Nephron progenitor cell (in vitro differentiated cells): ENCODE results near the gene GABRB2.

Source experiments
- DNase-seq: peaks from one replicate; pipeline ENCODE4 v3.0.0; 2021
- H3K27ac Mint-ChIP-seq: 2 replicates; pipeline ENCODE4 v1.8.0; 2021; ENCODE audit warnings: mild to moderate bottlenecking, moderate library complexity, mixed read lengths
- H3K27me3 Mint-ChIP-seq: 2 replicates; pipeline ENCODE4 v1.8.0; 2021; ENCODE audit warnings: mild to moderate bottlenecking, low read depth, mixed read lengths; ENCODE audit not compliant: poor library complexity
- H3K36me3 Mint-ChIP-seq: 2 replicates; pipeline ENCODE4 v1.8.0; 2021; ENCODE audit warnings: low read depth, mixed read lengths
- H3K4me1 Mint-ChIP-seq: 2 replicates; pipeline ENCODE4 v1.8.0; 2021; ENCODE audit warnings: mixed read lengths
- H3K4me3 Mint-ChIP-seq: 2 replicates; pipeline ENCODE4 v1.8.0; 2021; ENCODE audit warnings: mild to moderate bottlenecking, moderate library complexity, mixed read lengths
- H3K9me3 Mint-ChIP-seq: 2 replicates; pipeline ENCODE4 v1.8.0; 2021; ENCODE audit warnings: mild to moderate bottlenecking, moderate library complexity, mixed read lengths
- CTCF ChIP-seq: fragments of 200-600 bp; sonication (generic); IDR thresholded peaks from 2 replicates; pipeline ENCODE4 v1.5.0; 2021; ENCODE audit warnings: antibody characterized with exemption

The GABRB2 gene

GRCh38 chr5:161372682-161373344, 173.7 kb downstream of the GABRB2 start:
- DNase-seq = no peak
- peaks cover 6% of the 10 kb centered on the region for H3K4me1 Mint-ChIP-seq
- no peaks in the 10 kb centered on the region for H3K9me3 Mint-ChIP-seq
- no peak overlapping the region for H3K4me3 Mint-ChIP-seq
- peaks cover 2% of the 10 kb centered on the region for H3K27me3 Mint-ChIP-seq
- no peak overlapping the region for H3K27ac Mint-ChIP-seq
- no peak for TF ChIP-seq CTCF
- H3K36me3 Mint-ChIP-seq = no peaks in the 10 kb centered on the region

- Mint-ChIP-seq H3K4me1 (peaks cover 6% of the 10 kb centered on the region), H3K27ac (no peak overlapping the region), H3K4me3 (no peak overlapping the region), H3K27me3 (peaks cover 2% of the 10 kb centered on the region), H3K36me3 (no peaks in the 10 kb centered on the region), H3K9me3 (no peaks in the 10 kb centered on the region)
- DNase-seq = no peak
- TF ChIP-seq CTCF = no peak
Observed at GRCh38 chr5:161369022-161369421, 177.5 kb downstream of the GABRB2 start.

GRCh38 chr5:161358446-161358845, 188.1 kb downstream of the GABRB2 start:
- no peak overlapping the region for H3K27ac Mint-ChIP-seq
- no peak for DNase-seq
- no peaks in the 10 kb centered on the region for H3K27me3 Mint-ChIP-seq
- H3K4me1 Mint-ChIP-seq = no peaks in the 10 kb centered on the region
- no peak for TF ChIP-seq CTCF
- no peaks in the 10 kb centered on the region for H3K36me3 Mint-ChIP-seq
- H3K4me3 Mint-ChIP-seq = no peak overlapping the region
- no peaks in the 10 kb centered on the region for H3K9me3 Mint-ChIP-seq

- H3K27me3 Mint-ChIP-seq = peaks cover 3% of the 10 kb centered on the region
- no peaks in the 10 kb centered on the region for H3K4me1 Mint-ChIP-seq
- no peak overlapping the region for H3K27ac Mint-ChIP-seq
- no peak for TF ChIP-seq CTCF
- H3K36me3 Mint-ChIP-seq = no peaks in the 10 kb centered on the region
- no peak for DNase-seq
- H3K4me3 Mint-ChIP-seq = no peak overlapping the region
- H3K9me3 Mint-ChIP-seq = no peaks in the 10 kb centered on the region
Observed at GRCh38 chr5:161344234-161344633, 202.3 kb downstream of the GABRB2 start.

GRCh38 chr5:161342886-161343285, 203.6 kb downstream of the GABRB2 start:
- Mint-ChIP-seq H3K9me3 (no peaks in the 10 kb centered on the region), H3K36me3 (no peaks in the 10 kb centered on the region), H3K27ac (no peak overlapping the region), H3K4me3 (no peak overlapping the region), H3K4me1 (no peaks in the 10 kb centered on the region), H3K27me3 (peaks cover 3% of the 10 kb centered on the region)
- DNase-seq = no peak
- no peak for TF ChIP-seq CTCF

- Mint-ChIP-seq H3K9me3 (no peaks in the 10 kb centered on the region), H3K4me1 (no peaks in the 10 kb centered on the region), H3K4me3 (no peak overlapping the region), H3K27ac (no peak overlapping the region), H3K27me3 (peaks cover 3% of the 10 kb centered on the region), H3K36me3 (no peaks in the 10 kb centered on the region)
- no peak for TF ChIP-seq CTCF
- no peak for DNase-seq
Observed at GRCh38 chr5:161340012-161340411, 206.5 kb downstream of the GABRB2 start.
